Suprapubic skin (tissue), 4 donors: ENCODE data around the gene GRIN1. TPM values are rescaled to one million over a fixed set of nuclear protein-coding genes. Genes with fewer than 3 reads are reported as not detected.

Experiments
- DNase-seq, 2 donors: peaks; one replicate each; pipeline ENCODE4 v3.0.0-alpha.2; 2019; ENCODE audit warnings: low spot score in 2 of 2
- H3K27ac ChIP-seq: fragments of 200-600 bp; sonication (generic); one replicate; pipeline ENCODE4 v1.5.1; 2019
- H3K27me3 ChIP-seq: fragments of 200-600 bp; sonication (generic); one replicate; pipeline ENCODE4 v1.5.1; 2019
- H3K36me3 ChIP-seq: fragments of 200-600 bp; sonication (generic); one replicate; pipeline ENCODE4 v1.5.1; 2019
- H3K4me1 ChIP-seq: fragments of 200-600 bp; sonication (generic); one replicate; pipeline ENCODE4 v1.5.1; 2019
- H3K4me3 ChIP-seq: fragments of 200-600 bp; sonication (generic); one replicate; pipeline ENCODE4 v1.5.1; 2019; ENCODE audit warnings: mild to moderate bottlenecking
- H3K9me3 ChIP-seq: fragments of 200-600 bp; sonication (generic); one replicate; pipeline ENCODE4 v1.5.1; 2019
- EP300 ChIP-seq: sonication (generic); formaldehyde crosslinking; IDR thresholded peaks from one replicate; pipeline ENCODE4 v1.6.1; 2017; ENCODE audit warnings: antibody characterized with exemption
- POLR2A ChIP-seq, 2 donors: fragments of 450-650 bp; IDR thresholded peaks; one replicate each; pipeline ENCODE4 v1.6.1; 2017; ENCODE audit warnings: antibody characterized with exemption in 2 of 2, mild to moderate bottlenecking in 2 of 2, moderate library complexity in 2 of 2
- POLR2AphosphoS5 ChIP-seq, 3 donors: sonication (generic); formaldehyde crosslinking; IDR thresholded peaks; one replicate each; pipeline ENCODE4 v1.6.1; 2017; ENCODE audit warnings: antibody characterized with exemption in 3 of 3
- WGBS: methylation state at CpG from one replicate; pipeline ENCODE4 v1.1.5; 2018; 5-methylcytosine and 5-hydroxymethylcytosine counted together
- total RNA-seq, 4 donors: library from RNA; depleted of rRNA; stranded (reverse); fragments of >200 nt; gene quantifications; one replicate each; pipeline ENCODE4 v1.1.0, GENCODE V29; 2016
- TF ChIP-seq, protein P1 (sequence below), 2 donors: fragments of 200-600 bp in 1 of 2; fragments of 450-650 bp in 1 of 2; sonication (generic) in 1 of 2; IDR thresholded peaks; one replicate each; pipeline ENCODE4 v1.5.1; 2016 to 2019; ENCODE audit warnings: antibody characterized with exemption in 2 of 2, mild to moderate bottlenecking in 1 of 2, moderate library complexity in 1 of 2

Gene GRIN1
- total RNA-seq, 4 donors from 2014 or later: 0.16 to 0.25 (median 0.16) TPM; not detected in 1

DNA sequence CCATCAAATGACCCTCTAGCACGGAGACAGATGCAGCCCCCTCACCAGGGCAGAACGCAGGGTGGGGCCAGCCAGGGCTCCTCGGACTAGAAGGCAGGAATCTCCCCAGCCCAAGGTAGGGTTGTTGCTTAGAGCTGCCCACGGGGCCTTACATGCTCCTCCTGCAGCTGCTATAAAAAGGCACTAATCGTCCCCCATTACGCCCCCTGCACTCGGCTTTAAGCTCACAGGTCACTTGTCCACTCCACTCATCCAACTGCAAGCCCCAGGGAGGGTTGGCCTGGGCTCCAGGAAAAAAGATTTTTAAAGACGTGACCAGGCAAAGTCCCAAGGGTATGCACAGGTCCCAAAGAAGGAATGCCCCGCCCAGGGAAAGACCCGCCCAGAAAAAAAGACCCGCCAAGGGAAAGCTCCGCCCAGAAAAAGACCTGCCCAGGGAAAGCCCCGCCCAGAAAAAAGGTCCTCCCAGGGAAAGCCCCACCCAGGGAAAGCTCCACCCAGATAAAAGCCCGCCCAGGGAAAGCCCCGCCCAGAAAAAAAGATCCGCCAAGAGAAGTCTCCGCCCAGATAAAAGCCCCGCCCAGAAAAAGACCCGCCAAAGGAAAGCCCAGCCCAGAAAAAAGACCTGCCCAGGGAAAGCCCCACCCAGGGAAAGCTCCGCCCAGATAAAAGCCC is 11.1 kb downstream of the GRIN1 start:
- Histone ChIP-seq H3K27ac (no peak overlapping the region), H3K4me3 (no peak overlapping the region), H3K27me3 (peaks cover 36% of the 10 kb centered on the region), H3K36me3 (no peaks in the 10 kb centered on the region), H3K4me1 (no peaks in the 10 kb centered on the region), H3K9me3 (no peaks in the 10 kb centered on the region)
- WGBS: 44% methylated on average over 17 of the region's 20 CpGs
- DNase-seq: no peak
- TF ChIP-seq POLR2A (IDR thresholded peaks at IDR 0.05) (no peak), POLR2AphosphoS5 (IDR thresholded peaks at IDR 0.05) (no peak), EP300 (no peak)
- TF ChIP-seq, protein P1, sequence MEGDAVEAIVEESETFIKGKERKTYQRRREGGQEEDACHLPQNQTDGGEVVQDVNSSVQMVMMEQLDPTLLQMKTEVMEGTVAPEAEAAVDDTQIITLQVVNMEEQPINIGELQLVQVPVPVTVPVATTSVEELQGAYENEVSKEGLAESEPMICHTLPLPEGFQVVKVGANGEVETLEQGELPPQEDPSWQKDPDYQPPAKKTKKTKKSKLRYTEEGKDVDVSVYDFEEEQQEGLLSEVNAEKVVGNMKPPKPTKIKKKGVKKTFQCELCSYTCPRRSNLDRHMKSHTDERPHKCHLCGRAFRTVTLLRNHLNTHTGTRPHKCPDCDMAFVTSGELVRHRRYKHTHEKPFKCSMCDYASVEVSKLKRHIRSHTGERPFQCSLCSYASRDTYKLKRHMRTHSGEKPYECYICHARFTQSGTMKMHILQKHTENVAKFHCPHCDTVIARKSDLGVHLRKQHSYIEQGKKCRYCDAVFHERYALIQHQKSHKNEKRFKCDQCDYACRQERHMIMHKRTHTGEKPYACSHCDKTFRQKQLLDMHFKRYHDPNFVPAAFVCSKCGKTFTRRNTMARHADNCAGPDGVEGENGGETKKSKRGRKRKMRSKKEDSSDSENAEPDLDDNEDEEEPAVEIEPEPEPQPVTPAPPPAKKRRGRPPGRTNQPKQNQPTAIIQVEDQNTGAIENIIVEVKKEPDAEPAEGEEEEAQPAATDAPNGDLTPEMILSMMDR (IDR thresholded peaks at IDR 0.05): no peak

DNA sequence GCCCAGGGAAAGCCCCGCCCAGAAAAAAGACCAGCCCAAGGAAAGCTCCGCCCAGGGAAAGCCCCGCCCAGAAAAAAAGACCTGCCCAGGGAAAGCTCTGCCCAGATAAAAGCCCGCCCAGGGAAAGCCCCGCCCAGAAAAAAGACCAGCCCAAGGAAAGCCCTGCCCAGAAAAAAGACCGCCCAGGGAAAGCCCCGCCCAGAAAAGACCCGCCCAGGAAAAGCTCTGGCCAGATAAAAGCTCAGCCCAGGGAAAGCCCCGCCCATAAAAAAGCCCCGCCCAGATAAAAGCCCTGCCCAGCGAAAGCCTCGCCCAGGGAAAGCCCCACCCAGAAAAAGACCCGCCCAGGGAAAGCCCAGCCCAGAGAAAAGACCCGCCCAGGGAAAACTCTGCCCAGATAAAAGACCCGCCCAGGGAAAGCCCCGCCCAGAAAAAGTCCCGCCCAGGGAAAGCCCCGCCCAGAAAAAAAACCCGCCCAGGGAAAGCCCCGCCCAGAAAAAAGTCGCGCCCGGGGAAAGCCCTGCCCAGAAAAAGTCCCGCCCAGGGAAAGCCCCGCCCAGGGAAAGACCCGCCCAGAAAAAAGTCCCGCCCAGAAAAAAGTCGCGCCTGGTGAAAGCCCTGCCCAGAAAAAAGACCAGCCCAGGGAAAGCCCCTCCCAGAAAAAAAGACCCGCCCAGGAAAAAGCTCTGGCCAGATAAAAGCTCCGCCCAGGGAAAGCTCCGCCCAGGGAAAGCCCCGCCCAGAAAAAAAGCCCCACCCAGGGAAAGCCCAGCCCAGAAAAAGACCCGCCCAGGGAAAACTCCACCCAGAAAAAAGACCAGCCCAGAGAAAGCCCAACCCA is 11.9 kb downstream of the GRIN1 start:
- DNase-seq: no peak
- no peaks in the 10 kb centered on the region for H3K36me3 ChIP-seq
- TF ChIP-seq POLR2A (IDR thresholded peaks at IDR 0.05) (no peak), EP300 (no peak), POLR2AphosphoS5 (IDR thresholded peaks at IDR 0.05) (no peak)
- TF ChIP-seq, protein P1 (IDR thresholded peaks at IDR 0.05): no peak
- H3K27me3 ChIP-seq: peaks cover 36% of the 10 kb centered on the region
- no peaks in the 10 kb centered on the region for H3K4me1 ChIP-seq
- no peaks in the 10 kb centered on the region for H3K9me3 ChIP-seq
- no peak overlapping the region for H3K4me3 ChIP-seq
- WGBS: 17% methylated on average over 34 of the region's 34 CpGs
- no peak overlapping the region for H3K27ac ChIP-seq

DNA sequence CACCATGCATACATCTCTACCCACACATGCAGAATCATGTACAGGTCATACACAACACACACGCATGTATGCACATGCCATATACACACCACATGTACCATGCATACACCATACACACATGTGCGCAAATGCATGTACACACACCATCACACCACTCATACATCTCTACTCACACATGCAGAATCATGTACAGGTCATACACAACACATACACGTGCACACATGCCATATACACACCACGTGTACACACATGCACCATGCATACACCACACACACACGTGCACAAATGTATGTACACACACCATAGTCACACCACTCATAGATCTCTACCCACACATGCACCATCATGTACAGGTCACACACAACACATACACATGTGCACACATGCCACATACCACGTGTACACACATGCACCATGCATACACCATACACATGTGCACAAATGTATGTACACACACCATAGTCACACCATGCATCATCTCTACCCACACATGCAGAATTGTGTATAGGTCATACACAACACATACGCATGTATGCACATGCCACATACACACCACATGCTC is 14.0 kb downstream of the GRIN1 start:
- H3K4me1 ChIP-seq: peaks cover 11% of the 10 kb centered on the region
- H3K36me3 ChIP-seq: no peaks in the 10 kb centered on the region
- no peak overlapping the region for H3K4me3 ChIP-seq
- DNase-seq: no peak
- H3K27ac ChIP-seq: no peak overlapping the region
- no peaks in the 10 kb centered on the region for H3K9me3 ChIP-seq
- 91% methylated on average over 7 of the region's 7 CpGs for WGBS
- peaks cover 35% of the 10 kb centered on the region for H3K27me3 ChIP-seq
- TF ChIP-seq, protein P1 (IDR thresholded peaks at IDR 0.05): no peak
- no peak for TF ChIP-seq POLR2A (IDR thresholded peaks at IDR 0.05)
- no peak for TF ChIP-seq EP300
- no peak for TF ChIP-seq POLR2AphosphoS5 (IDR thresholded peaks at IDR 0.05)

DNA sequence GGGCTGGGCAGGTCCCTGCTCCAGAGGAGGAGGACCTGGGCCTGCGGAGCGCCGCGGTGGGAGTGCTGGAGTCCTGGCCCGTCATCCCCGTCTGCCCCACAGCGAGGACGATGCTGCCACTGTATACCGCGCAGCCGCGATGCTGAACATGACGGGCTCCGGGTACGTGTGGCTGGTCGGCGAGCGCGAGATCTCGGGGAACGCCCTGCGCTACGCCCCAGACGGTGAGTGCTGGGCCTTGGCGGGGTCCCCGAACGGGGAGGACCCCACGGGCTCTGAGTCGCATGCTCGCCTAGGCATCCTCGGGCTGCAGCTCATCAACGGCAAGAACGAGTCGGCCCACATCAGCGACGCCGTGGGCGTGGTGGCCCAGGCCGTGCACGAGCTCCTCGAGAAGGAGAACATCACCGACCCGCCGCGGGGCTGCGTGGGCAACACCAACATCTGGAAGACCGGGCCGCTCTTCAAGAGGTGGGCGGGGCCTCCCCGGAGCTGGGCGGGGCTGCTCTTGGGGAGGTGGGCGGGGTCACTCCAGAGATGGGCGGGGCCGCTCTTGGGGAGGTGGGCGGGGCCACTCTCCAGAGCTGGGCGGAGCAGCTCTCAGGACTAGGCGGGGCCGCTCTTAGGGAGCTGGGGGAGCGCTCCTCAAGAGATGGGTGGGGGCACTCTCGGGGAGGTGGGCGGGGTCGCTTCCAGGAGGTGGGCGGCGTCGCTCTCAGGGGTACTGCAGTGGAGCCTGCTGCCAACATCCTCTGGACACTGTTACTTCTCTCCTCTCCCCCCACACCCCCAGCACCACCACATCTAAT is 17.8 kb downstream of the GRIN1 start:
- H3K9me3 ChIP-seq: no peaks in the 10 kb centered on the region
- H3K4me1 ChIP-seq: peaks cover 22% of the 10 kb centered on the region
- DNase-seq: no peak
- H3K27ac ChIP-seq: no peak overlapping the region
- 0% methylated on average over 2 of the region's 65 CpGs for WGBS
- H3K36me3 ChIP-seq: no peaks in the 10 kb centered on the region
- peak overlapping the region; percentile 15 for H3K4me3 ChIP-seq
- no peak for TF ChIP-seq POLR2A (IDR thresholded peaks at IDR 0.05)
- no peak for TF ChIP-seq EP300
- TF ChIP-seq, protein P1 (IDR thresholded peaks at IDR 0.05): no peak
- TF ChIP-seq POLR2AphosphoS5 (IDR thresholded peaks at IDR 0.05): no peak
- peaks cover 64% of the 10 kb centered on the region for H3K27me3 ChIP-seq
